DND-41 (cell line): ENCODE data around the gene MED28.

Source experiments
- EZH2 ChIP-seq: IDR thresholded peaks from 3 replicates; pipeline ENCODE4 v1.6.1; 2012; ENCODE audit warnings: borderline replicate concordance, low read depth, mild to moderate bottlenecking, moderate library complexity, low read length, inconsistent platforms; ENCODE audit not compliant: severe bottlenecking
- TF ChIP-seq, protein P1 (sequence below): IDR thresholded peaks from 2 replicates; pipeline ENCODE4 v1.5.1; 2012; ENCODE audit warnings: borderline replicate concordance, low read length, moderate library complexity, mild to moderate bottlenecking; ENCODE audit not compliant: poor library complexity, severe bottlenecking; ENCODE audit errors: extremely low read depth

DNA sequence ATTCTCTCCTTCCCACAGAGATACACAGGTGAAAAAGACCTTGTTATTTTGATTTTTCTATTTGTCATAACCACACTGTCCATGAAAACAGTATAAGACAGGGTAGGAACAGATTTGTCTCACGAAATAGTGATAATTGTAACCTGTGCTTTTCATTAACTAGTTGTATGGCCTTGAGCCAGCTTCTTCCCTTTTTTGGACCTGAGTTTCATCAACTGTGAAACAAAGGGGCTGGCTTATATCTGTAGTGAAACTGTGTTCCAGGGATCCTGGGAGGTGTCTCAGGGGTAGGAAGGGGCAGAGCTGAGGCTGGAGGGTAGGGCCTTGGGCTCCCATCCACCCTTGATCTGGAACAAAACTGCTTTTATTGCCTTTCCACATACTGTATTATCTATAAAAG, 50.9 kb downstream of the MED28 start:
- TF ChIP-seq, protein P1, sequence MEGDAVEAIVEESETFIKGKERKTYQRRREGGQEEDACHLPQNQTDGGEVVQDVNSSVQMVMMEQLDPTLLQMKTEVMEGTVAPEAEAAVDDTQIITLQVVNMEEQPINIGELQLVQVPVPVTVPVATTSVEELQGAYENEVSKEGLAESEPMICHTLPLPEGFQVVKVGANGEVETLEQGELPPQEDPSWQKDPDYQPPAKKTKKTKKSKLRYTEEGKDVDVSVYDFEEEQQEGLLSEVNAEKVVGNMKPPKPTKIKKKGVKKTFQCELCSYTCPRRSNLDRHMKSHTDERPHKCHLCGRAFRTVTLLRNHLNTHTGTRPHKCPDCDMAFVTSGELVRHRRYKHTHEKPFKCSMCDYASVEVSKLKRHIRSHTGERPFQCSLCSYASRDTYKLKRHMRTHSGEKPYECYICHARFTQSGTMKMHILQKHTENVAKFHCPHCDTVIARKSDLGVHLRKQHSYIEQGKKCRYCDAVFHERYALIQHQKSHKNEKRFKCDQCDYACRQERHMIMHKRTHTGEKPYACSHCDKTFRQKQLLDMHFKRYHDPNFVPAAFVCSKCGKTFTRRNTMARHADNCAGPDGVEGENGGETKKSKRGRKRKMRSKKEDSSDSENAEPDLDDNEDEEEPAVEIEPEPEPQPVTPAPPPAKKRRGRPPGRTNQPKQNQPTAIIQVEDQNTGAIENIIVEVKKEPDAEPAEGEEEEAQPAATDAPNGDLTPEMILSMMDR: no peak
- no peak for TF ChIP-seq EZH2
